ENCODE data around the gene ZEB2.

The ZEB2 gene

GRCh38 chr2:144489315-144489916 lies 30.5 kb downstream of the ZEB2 start:
- H3K27ac ChIP-seq (ENCODE audit: low read depth, low read length): no peak overlapping the region
- no peaks in the 10 kb centered on the region for H3K36me3 ChIP-seq (ENCODE audit: insufficient read depth, low read length)
- no peak overlapping the region for H3K4me3 ChIP-seq (ENCODE audit: low read depth in 1 of 2, low read length in 2 of 2)
- no peak overlapping the region for H3K9ac ChIP-seq (ENCODE audit: low read length)
- no peaks in the 10 kb centered on the region for H3K4me1 ChIP-seq (ENCODE audit: insufficient read depth, low read length)
- H3K27me3 ChIP-seq (ENCODE audit: control insufficient read depth in 1 of 2, insufficient read depth in 2 of 2, low read length in 2 of 2): no peaks in the 10 kb centered on the region
- no peaks in the 10 kb centered on the region for H3K9me3 ChIP-seq (ENCODE audit: low read length)

- no peaks in the 10 kb centered on the region for H3K27me3 ChIP-seq (ENCODE audit: control insufficient read depth in 1 of 2, insufficient read depth in 2 of 2, low read length in 2 of 2)
- H3K27ac ChIP-seq (ENCODE audit: low read depth, low read length): no peak overlapping the region
- no peaks in the 10 kb centered on the region for H3K9me3 ChIP-seq (ENCODE audit: low read length)
- no peaks in the 10 kb centered on the region for H3K4me1 ChIP-seq (ENCODE audit: insufficient read depth, low read length)
- no peaks in the 10 kb centered on the region for H3K36me3 ChIP-seq (ENCODE audit: insufficient read depth, low read length)
- no peak overlapping the region for H3K9ac ChIP-seq (ENCODE audit: low read length)
- H3K4me3 ChIP-seq (ENCODE audit: low read depth in 1 of 2, low read length in 2 of 2): no peak overlapping the region
Measured at GRCh38 chr2:144484201-144484948, 35.5 kb downstream of the ZEB2 start.

- H3K36me3 ChIP-seq (ENCODE audit: insufficient read depth, low read length): no peaks in the 10 kb centered on the region
- H3K9ac ChIP-seq (ENCODE audit: low read length): no peak overlapping the region
- H3K9me3 ChIP-seq (ENCODE audit: low read length): no peaks in the 10 kb centered on the region
- peaks cover 5% of the 10 kb centered on the region for H3K4me1 ChIP-seq (ENCODE audit: insufficient read depth, low read length)
- no peak overlapping the region for H3K4me3 ChIP-seq (ENCODE audit: low read depth in 1 of 2, low read length in 2 of 2)
- H3K27me3 ChIP-seq (ENCODE audit: control insufficient read depth in 1 of 2, insufficient read depth in 2 of 2, low read length in 2 of 2): no peaks in the 10 kb centered on the region
- H3K27ac ChIP-seq (ENCODE audit: low read depth, low read length): no peak overlapping the region
Measured at GRCh38 chr2:144481666-144482065, 38.3 kb downstream of the ZEB2 start.

GRCh38 chr2:144481109-144481508 lies 38.8 kb downstream of the ZEB2 start:
- Histone ChIP-seq H3K4me3 (ENCODE audit: low read depth in 1 of 2, low read length in 2 of 2) (no peak overlapping the region), H3K9ac (ENCODE audit: low read length) (no peak overlapping the region), H3K27ac (ENCODE audit: low read depth, low read length) (no peak overlapping the region), H3K4me1 (ENCODE audit: insufficient read depth, low read length) (peaks cover 5% of the 10 kb centered on the region), H3K9me3 (ENCODE audit: low read length) (no peaks in the 10 kb centered on the region), H3K36me3 (ENCODE audit: insufficient read depth, low read length) (no peaks in the 10 kb centered on the region), H3K27me3 (ENCODE audit: control insufficient read depth in 1 of 2, insufficient read depth in 2 of 2, low read length in 2 of 2) (no peaks in the 10 kb centered on the region)

- H3K9me3 ChIP-seq (ENCODE audit: low read length): no peaks in the 10 kb centered on the region
- no peaks in the 10 kb centered on the region for H3K27me3 ChIP-seq (ENCODE audit: control insufficient read depth in 1 of 2, insufficient read depth in 2 of 2, low read length in 2 of 2)
- H3K4me3 ChIP-seq (ENCODE audit: low read depth in 1 of 2, low read length in 2 of 2): no peak overlapping the region
- H3K4me1 ChIP-seq (ENCODE audit: insufficient read depth, low read length): peaks cover 5% of the 10 kb centered on the region
- no peak overlapping the region for H3K27ac ChIP-seq (ENCODE audit: low read depth, low read length)
- H3K9ac ChIP-seq (ENCODE audit: low read length): no peak overlapping the region
- no peaks in the 10 kb centered on the region for H3K36me3 ChIP-seq (ENCODE audit: insufficient read depth, low read length)
Measured at GRCh38 chr2:144480285-144480684, 39.6 kb downstream of the ZEB2 start.

- peaks cover 5% of the 10 kb centered on the region for H3K4me1 ChIP-seq (ENCODE audit: insufficient read depth, low read length)
Measured at GRCh38 chr2:144479659-144480058, 40.3 kb downstream of the ZEB2 start.

GRCh38 chr2:144479138-144479537 lies 40.8 kb downstream of the ZEB2 start:
- no peak overlapping the region for H3K4me3 ChIP-seq (ENCODE audit: low read depth in 1 of 2, low read length in 2 of 2)
- H3K27me3 ChIP-seq (ENCODE audit: control insufficient read depth in 1 of 2, insufficient read depth in 2 of 2, low read length in 2 of 2): no peaks in the 10 kb centered on the region
- no peak overlapping the region for H3K9ac ChIP-seq (ENCODE audit: low read length)
- no peaks in the 10 kb centered on the region for H3K9me3 ChIP-seq (ENCODE audit: low read length)
- no peak overlapping the region for H3K27ac ChIP-seq (ENCODE audit: low read depth, low read length)
- peaks cover 5% of the 10 kb centered on the region for H3K4me1 ChIP-seq (ENCODE audit: insufficient read depth, low read length)
- H3K36me3 ChIP-seq (ENCODE audit: insufficient read depth, low read length): no peaks in the 10 kb centered on the region

More at GRCh38 chr2:144479659-144480058, 40.3 kb downstream of the ZEB2 start:
- Histone ChIP-seq H3K36me3 (ENCODE audit: insufficient read depth, low read length) (no peaks in the 10 kb centered on the region), H3K27me3 (ENCODE audit: control insufficient read depth in 1 of 2, insufficient read depth in 2 of 2, low read length in 2 of 2) (no peaks in the 10 kb centered on the region), H3K27ac (ENCODE audit: low read depth, low read length) (no peak overlapping the region), H3K9ac (ENCODE audit: low read length) (no peak overlapping the region), H3K4me3 (ENCODE audit: low read depth in 1 of 2, low read length in 2 of 2) (no peak overlapping the region), H3K9me3 (ENCODE audit: low read length) (no peaks in the 10 kb centered on the region)

GRCh38 chr2:144477957-144478311 lies 42.0 kb downstream of the ZEB2 start:
- no peak overlapping the region for H3K4me3 ChIP-seq (ENCODE audit: low read depth in 1 of 2, low read length in 2 of 2)
- H3K27me3 ChIP-seq (ENCODE audit: control insufficient read depth in 1 of 2, insufficient read depth in 2 of 2, low read length in 2 of 2): no peaks in the 10 kb centered on the region
- H3K36me3 ChIP-seq (ENCODE audit: insufficient read depth, low read length): no peaks in the 10 kb centered on the region
- no peaks in the 10 kb centered on the region for H3K9me3 ChIP-seq (ENCODE audit: low read length)
- H3K4me1 ChIP-seq (ENCODE audit: insufficient read depth, low read length): peaks cover 5% of the 10 kb centered on the region
- no peak overlapping the region for H3K9ac ChIP-seq (ENCODE audit: low read length)
- H3K27ac ChIP-seq (ENCODE audit: low read depth, low read length): no peak overlapping the region

GRCh38 chr2:144477281-144477956 lies 42.5 kb downstream of the ZEB2 start:
- no peaks in the 10 kb centered on the region for H3K27me3 ChIP-seq (ENCODE audit: control insufficient read depth in 1 of 2, insufficient read depth in 2 of 2, low read length in 2 of 2)
- H3K4me1 ChIP-seq (ENCODE audit: insufficient read depth, low read length): peaks cover 5% of the 10 kb centered on the region
- H3K9ac ChIP-seq (ENCODE audit: low read length): no peak overlapping the region
- no peaks in the 10 kb centered on the region for H3K36me3 ChIP-seq (ENCODE audit: insufficient read depth, low read length)
- H3K27ac ChIP-seq (ENCODE audit: low read depth, low read length): no peak overlapping the region
- no peak overlapping the region for H3K4me3 ChIP-seq (ENCODE audit: low read depth in 1 of 2, low read length in 2 of 2)
- no peaks in the 10 kb centered on the region for H3K9me3 ChIP-seq (ENCODE audit: low read length)

GRCh38 chr2:144476682-144477081 lies 43.2 kb downstream of the ZEB2 start:
- Histone ChIP-seq H3K9ac (ENCODE audit: low read length) (no peak overlapping the region), H3K4me1 (ENCODE audit: insufficient read depth, low read length) (peaks cover 5% of the 10 kb centered on the region), H3K27me3 (ENCODE audit: control insufficient read depth in 1 of 2, insufficient read depth in 2 of 2, low read length in 2 of 2) (no peaks in the 10 kb centered on the region), H3K36me3 (ENCODE audit: insufficient read depth, low read length) (no peaks in the 10 kb centered on the region), H3K4me3 (ENCODE audit: low read depth in 1 of 2, low read length in 2 of 2) (no peak overlapping the region), H3K27ac (ENCODE audit: low read depth, low read length) (no peak overlapping the region), H3K9me3 (ENCODE audit: low read length) (no peaks in the 10 kb centered on the region)

GRCh38 chr2:144475569-144476275 lies 44.2 kb downstream of the ZEB2 start:
- no peak overlapping the region for H3K4me3 ChIP-seq (ENCODE audit: low read depth in 1 of 2, low read length in 2 of 2)
- no peak overlapping the region for H3K9ac ChIP-seq (ENCODE audit: low read length)
- peaks cover 5% of the 10 kb centered on the region for H3K4me1 ChIP-seq (ENCODE audit: insufficient read depth, low read length)
- no peaks in the 10 kb centered on the region for H3K27me3 ChIP-seq (ENCODE audit: control insufficient read depth in 1 of 2, insufficient read depth in 2 of 2, low read length in 2 of 2)
- H3K27ac ChIP-seq (ENCODE audit: low read depth, low read length): no peak overlapping the region
- no peaks in the 10 kb centered on the region for H3K9me3 ChIP-seq (ENCODE audit: low read length)
- no peaks in the 10 kb centered on the region for H3K36me3 ChIP-seq (ENCODE audit: insufficient read depth, low read length)

Data from muscle layer of colon (tissue), 2 donors.